HG03442 (cell line): ENCODE data around the gene SERINC5.
A peak's percentile ranks its signal among the peaks of the same experiment; 100 is the strongest.
"Not testable (repeated sequence)": the region's sequence is repeated elsewhere in the genome, so short reads cannot be mapped to it uniquely, and the experiment has no call there.

Experiments
- ATAC-seq: cut with Tn5 transposase; IDR thresholded peaks from one replicate; pipeline ENCODE4 v1.9.1; 2021; ENCODE audit warnings: mild to moderate bottlenecking, moderate library complexity; ENCODE audit not compliant: unreplicated experiment

SERINC5 gene

GRCh38 chr5:80143491-80143890 lies 112.4 kb downstream of the SERINC5 start:
- ATAC-seq: no peak

GRCh38 chr5:80142996-80143395 lies 112.9 kb downstream of the SERINC5 start:
- no peak for ATAC-seq

GRCh38 chr5:80141681-80142080 lies 114.2 kb downstream of the SERINC5 start:
- no peak for ATAC-seq

- ATAC-seq: no peak
Observed at GRCh38 chr5:80141147-80141671, 114.6 kb downstream of the SERINC5 start.

- no peak for ATAC-seq
Observed at GRCh38 chr5:80140496-80140895, 115.4 kb downstream of the SERINC5 start.

DNA sequence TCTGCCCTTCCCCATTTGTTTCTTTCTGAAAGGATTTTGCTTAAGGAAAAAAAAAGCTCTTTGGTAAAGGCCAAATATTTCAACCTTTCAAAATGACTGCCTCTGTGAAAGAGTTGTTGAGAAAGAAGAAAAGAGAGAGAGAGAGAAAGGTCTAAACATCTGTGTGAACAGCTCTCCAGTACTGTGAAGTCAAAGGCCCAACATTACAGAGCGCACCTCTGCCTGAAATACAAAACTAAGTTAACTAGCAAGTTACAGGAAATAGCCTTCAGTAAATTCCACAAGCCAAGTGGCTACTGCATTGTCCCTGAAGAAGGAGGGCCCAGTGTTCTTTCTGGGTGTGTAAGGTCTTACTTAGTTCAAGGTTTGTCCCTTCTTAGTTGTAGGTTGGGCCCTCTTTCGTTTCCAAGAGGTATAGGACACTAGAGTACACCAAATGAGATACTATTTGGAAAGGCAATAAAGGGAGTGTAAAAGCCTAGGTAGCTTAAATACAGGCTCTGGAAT lies 116.3 kb downstream of the SERINC5 start:
- ATAC-seq: no peak

DNA sequence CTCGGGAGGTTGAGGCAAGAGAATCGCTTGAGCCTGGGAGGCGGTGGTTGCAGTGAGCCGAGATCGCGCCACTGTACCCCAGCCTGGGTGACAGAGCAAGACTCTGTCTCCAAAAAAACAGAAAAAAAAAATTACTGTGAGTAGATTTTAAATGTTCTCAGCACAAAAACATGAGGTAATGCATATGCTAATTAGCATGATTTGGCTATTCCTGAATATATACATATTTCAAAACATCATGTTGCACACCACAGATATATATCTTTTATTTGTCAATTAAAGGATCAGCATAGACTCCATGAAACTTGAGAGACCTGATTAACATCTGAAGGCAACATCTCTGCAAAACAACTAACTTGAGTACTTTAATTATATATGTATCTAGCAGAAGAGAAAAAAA lies 117.4 kb downstream of the SERINC5 start:
- no peak for ATAC-seq

DNA sequence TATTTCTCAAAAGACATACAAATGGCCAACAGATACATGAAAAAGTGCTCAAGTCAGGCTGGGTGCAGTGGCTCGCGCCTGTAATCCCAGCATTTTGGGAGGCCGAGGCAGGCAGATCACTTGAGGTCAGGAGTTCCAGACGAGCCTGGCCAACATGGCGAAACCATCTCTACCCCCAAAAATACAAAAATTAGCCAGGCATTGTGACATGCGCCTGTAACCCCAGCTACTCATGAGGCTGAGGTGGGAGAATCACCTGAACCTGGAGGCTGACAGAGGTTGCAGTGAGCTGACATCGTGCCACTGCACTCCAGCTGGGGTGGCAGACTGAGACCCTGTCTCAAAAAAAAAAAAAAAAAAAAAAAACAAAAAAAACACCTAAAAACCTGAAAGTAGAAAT lies 119.0 kb downstream of the SERINC5 start:
- not testable (repeated sequence) for ATAC-seq

DNA sequence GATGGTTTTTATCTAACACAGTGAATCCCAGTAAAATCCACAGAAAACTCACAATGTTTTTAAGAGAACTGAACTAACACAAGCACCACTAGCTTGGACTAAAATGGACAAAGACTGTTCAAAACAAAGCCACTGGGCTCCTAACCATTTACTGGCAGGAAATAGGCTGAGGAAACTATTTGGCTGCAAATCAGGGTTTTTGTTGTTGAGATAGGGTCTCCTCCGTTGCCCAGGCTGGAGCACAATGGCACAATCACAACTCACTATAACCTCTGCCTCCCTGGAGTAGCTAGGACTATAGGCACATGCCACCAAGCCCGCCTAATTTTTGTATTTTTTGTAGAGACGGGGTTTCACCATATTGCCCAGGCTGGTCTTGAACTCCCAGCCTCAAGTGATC lies 121.0 kb downstream of the SERINC5 start:
- no peak for ATAC-seq

- ATAC-seq: no peak
Observed at GRCh38 chr5:80129146-80129545, 126.7 kb downstream of the SERINC5 start.

- ATAC-seq: no peak
Observed at GRCh38 chr5:80128141-80128540, 127.7 kb downstream of the SERINC5 start.

DNA sequence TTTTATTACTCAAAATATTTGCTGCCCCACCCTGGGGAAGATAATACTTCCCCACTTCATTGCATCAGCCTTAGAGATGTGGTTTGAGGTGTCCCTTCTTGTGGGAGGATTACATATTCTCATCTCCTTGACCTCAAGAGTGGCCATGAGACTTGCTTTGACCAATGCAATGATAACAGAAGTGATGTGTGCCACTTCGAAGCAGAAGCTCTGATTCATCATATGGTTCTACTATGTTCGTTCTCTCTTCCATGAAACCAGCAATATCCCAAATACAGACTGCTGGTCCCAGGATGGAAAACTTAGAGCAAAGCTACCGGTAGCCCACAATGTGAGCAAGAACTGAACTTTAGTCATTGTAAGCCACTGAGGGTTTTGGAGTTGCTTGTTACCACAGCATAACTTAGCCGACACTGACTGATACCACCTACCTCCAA lies 128.7 kb downstream of the SERINC5 start:
- ATAC-seq: no peak

- ATAC-seq: peak; percentile 78
Observed at GRCh38 chr5:80125962-80126480, 129.8 kb downstream of the SERINC5 start.

GRCh38 chr5:80125022-80125961 lies 130.6 kb downstream of the SERINC5 start:
- ATAC-seq: peak; percentile 71

GRCh38 chr5:80124121-80124918 lies 131.5 kb downstream of the SERINC5 start:
- no peak for ATAC-seq

GRCh38 chr5:80122579-80122978 lies 133.3 kb downstream of the SERINC5 start:
- ATAC-seq: no peak

- no peak for ATAC-seq
Observed at GRCh38 chr5:80119372-80119771, 136.5 kb downstream of the SERINC5 start.

DNA sequence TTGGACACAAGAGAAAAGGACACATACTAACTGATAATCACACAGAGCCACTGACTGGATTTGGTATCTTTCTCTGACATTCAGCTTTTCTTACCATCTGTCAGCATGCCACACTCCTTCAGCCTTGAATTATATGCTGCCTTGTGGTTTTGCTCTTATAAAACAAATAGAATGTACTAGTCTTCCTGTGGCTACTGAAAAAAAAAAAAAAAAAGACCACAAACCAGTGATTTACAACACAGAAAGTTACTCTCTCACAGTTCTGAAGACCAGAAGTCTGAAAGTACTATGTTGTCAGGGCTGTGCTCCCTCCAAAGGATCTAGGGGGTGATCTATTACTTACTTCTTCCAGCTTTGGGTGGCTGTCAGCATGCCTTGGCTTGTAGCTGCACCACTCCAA lies 138.4 kb downstream of the SERINC5 start:
- ATAC-seq: no peak

DNA sequence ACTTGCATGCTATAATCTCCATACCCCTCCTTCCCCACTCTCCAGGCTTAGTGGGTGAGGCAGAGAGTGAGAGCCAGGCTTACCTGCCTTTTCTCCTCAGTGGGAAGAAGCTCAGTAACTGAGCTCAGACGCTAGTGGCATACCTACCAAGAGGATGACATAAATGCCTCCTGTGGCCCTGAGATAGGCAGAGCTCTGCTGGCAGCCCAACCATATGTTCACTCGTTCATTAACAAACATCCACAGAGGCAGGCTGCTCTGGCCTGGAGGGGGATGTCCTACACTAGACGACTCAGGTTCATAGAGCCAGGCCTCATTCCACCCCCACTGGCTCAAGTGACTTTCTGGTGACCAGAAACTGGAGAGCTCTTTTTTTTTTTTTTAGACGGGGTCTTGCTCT lies 139.4 kb downstream of the SERINC5 start:
- ATAC-seq: no peak

GRCh38 chr5:80116000-80116399 lies 139.8 kb downstream of the SERINC5 start:
- no peak for ATAC-seq

- no peak for ATAC-seq
Observed at GRCh38 chr5:80114860-80115259, 141.0 kb downstream of the SERINC5 start.
